K562 (cell line): Measurements from ENCODE around the gene SNAPC5. TPM values are rescaled to one million over a fixed set of nuclear protein-coding genes. Genes with fewer than 3 reads are reported as not detected.

Experiments
- ATAC-seq: fragments of 200-7000 bp; cut with Tn5 transposase; 3 replicates; pipeline ENCODE4 v1.9.1; 2020; ENCODE audit warnings: moderate library complexity
- BruUV-seq: library from RNA; stranded (reverse); fragments of 400-500 nt; replicated peaks from 2 replicates; lab custom pipeline; 2021; lab: Mats Ljungman, UMichigan
- CTCF ChIA-PET: fragments of 300-600 bp; formaldehyde crosslinking; extraction: SDS; loops from one replicate; lab custom pipeline; 2021; ENCODE audit warnings: low intra/inter-chr PET ratio; lab: Yijun Ruan, JAX
- POLR2A ChIA-PET: fragments of 300-600, 350-650 bp; sonication (Branson Sonifier 250); formaldehyde crosslinking; extraction: SDS; loops from one replicate; lab custom pipeline; 2021; ENCODE audit warnings: antibody characterized with exemption, inconsistent platforms; lab: Yijun Ruan, JAX
- DNase-seq, 4 experiments: peaks; one replicate each; pipeline versions ENCODE4 v3.0.0 to v3.0.0-alpha.2; 2011 to 2018; ENCODE audit warnings: low spot score in 3 of 4, mixed read lengths in 3 of 4; ENCODE audit errors: extremely low read depth in 1 of 4
- FAIRE-seq: peaks from 2 replicates; lab custom pipeline; 2011; peaks lifted over from hg19 to GRCh38; lab: Jason Lieb, UNC
- H2AFZ ChIP-seq: 2 replicates; pipeline ENCODE4 v1.6.0; 2011; ENCODE audit warnings: low read depth, low read length, control low read depth, inconsistent platforms
- H3K27ac ChIP-seq: fragments of 200-600 bp; 3 replicates; pipeline ENCODE4 v1.8.0; 2011; ENCODE audit warnings: low read depth, mild to moderate bottlenecking, control low read depth, inconsistent platforms, low read length, moderate library complexity, mixed read lengths; ENCODE audit errors: extremely low read depth
- H3K27me3 ChIP-seq, 2 experiments: fragments of 300-600 bp in 1 of 2; 2 replicates in 1 of 2; 3 replicates in 1 of 2; pipeline versions ENCODE4 v1.6.0 to v1.8.0; 2011; ENCODE audit warnings: inconsistent platforms in 2 of 2, low read length in 2 of 2, mild to moderate bottlenecking in 1 of 2, mixed read lengths in 1 of 2, moderate library complexity in 1 of 2; ENCODE audit not compliant: control insufficient read depth in 2 of 2, insufficient read depth in 2 of 2
- H3K36me3 ChIP-seq: fragments of 300-600 bp; 3 replicates; pipeline ENCODE4 v1.8.0; 2011; ENCODE audit warnings: mild to moderate bottlenecking, low read length, inconsistent platforms; ENCODE audit not compliant: control insufficient read depth, insufficient read depth
- H3K4me1 ChIP-seq, 2 experiments: fragments of 200-600 bp in 1 of 2; replicated peaks in 1 of 2; 2 replicates in 1 of 2; 3 replicates in 1 of 2; pipeline versions ENCODE4 v1.5.1 to v1.8.0; 2011; ENCODE audit warnings: inconsistent platforms in 2 of 2, low read length in 2 of 2, mild to moderate bottlenecking in 1 of 2, mixed read lengths in 1 of 2, moderate library complexity in 1 of 2; ENCODE audit not compliant: control insufficient read depth in 2 of 2, insufficient read depth in 2 of 2
- H3K4me2 ChIP-seq: 2 replicates; pipeline ENCODE4 v1.6.1; 2011; ENCODE audit warnings: low read length, control low read depth, inconsistent platforms, mixed read lengths; ENCODE audit not compliant: insufficient read depth
- H3K4me3 ChIP-seq: fragments of 200-600 bp; sonication (generic), shearing (Covaris generic); 2 replicates; pipeline ENCODE4 v1.5.1; 2016; ENCODE audit warnings: control low read depth, inconsistent platforms
- H3K79me2 ChIP-seq: fragments of 200-600 bp; 3 replicates; pipeline ENCODE4 v1.8.0; 2011; ENCODE audit warnings: low read length, inconsistent platforms; ENCODE audit not compliant: control insufficient read depth, insufficient read depth
- H3K9ac ChIP-seq, 2 experiments: 2 replicates each; pipeline versions ENCODE4 v1.6.0 to v1.6.1; 2011; ENCODE audit warnings: low read depth in 2 of 2, low read length in 2 of 2, control low read depth in 1 of 2, inconsistent platforms in 1 of 2, mild to moderate bottlenecking in 1 of 2, mixed read lengths in 1 of 2; ENCODE audit not compliant: insufficient read depth in 1 of 2
- H3K9me1 ChIP-seq: one replicate; pipeline ENCODE4 v1.6.0; 2011; ENCODE audit warnings: inconsistent platforms, mild to moderate bottlenecking, low read length, moderate library complexity; ENCODE audit not compliant: control insufficient read depth, insufficient read depth
- H3K9me3 ChIP-seq: replicated peaks from 2 replicates; pipeline ENCODE4 v1.5.1; 2011; ENCODE audit warnings: low read depth, low read length, inconsistent platforms; ENCODE audit not compliant: control insufficient read depth, insufficient read depth
- H4K20me1 ChIP-seq: replicated peaks from 2 replicates; pipeline ENCODE4 v1.6.1; 2011; ENCODE audit warnings: low read length, inconsistent platforms, mixed read lengths; ENCODE audit not compliant: control insufficient read depth, insufficient read depth
- ADNP ChIP-seq: fragments of 200-800 bp; sonication (Bioruptor generic); IDR thresholded peaks from 2 replicates; pipeline ENCODE4 v1.6.1; 2016; ENCODE audit warnings: missing genetic modification characterization, missing compliant biosample characterization
- ETV1 ChIP-seq: fragments of 450-650 bp; conservative IDR thresholded peaks from 2 replicates; pipeline ENCODE4 v1.6.1; 2016; ENCODE audit warnings: missing genetic modification characterization, control low read depth, low read depth, missing compliant biosample characterization
- FIP1L1 ChIP-seq: fragments of 200-400 bp; formaldehyde crosslinking; IDR thresholded peaks from 2 replicates; pipeline ENCODE4 v1.6.1; 2018; ENCODE audit warnings: mild to moderate bottlenecking, low read depth, low read length; ENCODE audit not compliant: poor library complexity, severe bottlenecking
- NCOA1 ChIP-seq: fragments of 450-650 bp; IDR thresholded peaks from 2 replicates; pipeline ENCODE4 v1.6.1; 2016; ENCODE audit warnings: low read depth
- SAFB2 ChIP-seq: fragments of 200-400 bp; formaldehyde crosslinking; IDR thresholded peaks from 2 replicates; pipeline ENCODE4 v1.6.1; 2018; ENCODE audit warnings: borderline replicate concordance, low read length, low read depth, moderate library complexity; ENCODE audit not compliant: severe bottlenecking
- SAP30 ChIP-seq: fragments of 200-600 bp; sonication (generic); IDR thresholded peaks from 2 replicates; pipeline ENCODE4 v1.6.1; 2012; ENCODE audit warnings: borderline replicate concordance, low read depth, mild to moderate bottlenecking, moderate library complexity, low read length, control low read depth, inconsistent platforms; ENCODE audit not compliant: insufficient read depth, poor library complexity, severe bottlenecking
- TEAD4 ChIP-seq, 2 experiments: sonication (generic) in 1 of 2; formaldehyde crosslinking in 1 of 2; IDR thresholded peaks; 2 replicates each; pipeline versions ENCODE4 v1.6.1 to v1.8.0; 2012 to 2022; ENCODE audit warnings: borderline replicate concordance in 1 of 2, inconsistent platforms in 1 of 2, low read length in 1 of 2, mild to moderate bottlenecking in 1 of 2, missing genetic modification reagents in 1 of 2
- UBTF ChIP-seq, 2 experiments: IDR thresholded peaks; 2 replicates each; pipeline ENCODE4 v1.6.1; 2012; ENCODE audit warnings: improper control_type of control experiment in 2 of 2, low read depth in 2 of 2, low read length in 2 of 2, borderline replicate concordance in 1 of 2
- ZFP36 ChIP-seq: fragments of 150-350 bp; IDR thresholded peaks from 2 replicates; pipeline ENCODE4 v1.6.1; 2018; ENCODE audit warnings: low read length, low read depth; ENCODE audit not compliant: partially characterized antibody
- ZNF184 ChIP-seq: sonication (generic); formaldehyde crosslinking; IDR thresholded peaks from 2 replicates; pipeline ENCODE4 v1.5.0; 2020; ENCODE audit warnings: missing genetic modification reagents
- ZSCAN29 ChIP-seq: fragments of 450-650 bp; IDR thresholded peaks from 2 replicates; pipeline ENCODE4 v1.6.1; 2017
- WGBS: fragments of 100-300 bp; shearing (Covaris generic); methylation state at CpG from one replicate; pipeline ENCODE4 v1.1.6; 2016; ENCODE audit warnings: low coverage, mixed read lengths; ENCODE audit not compliant: insufficient coverage; ENCODE audit errors: missing lambda C conversion rate; 5-methylcytosine and 5-hydroxymethylcytosine counted together
- in situ Hi-C: fragments of 300-500 bp; cut with MboI; formaldehyde crosslinking; loops from 4 replicates; pipeline ENCODE4 v1.15.0; 2018; ENCODE audit warnings: inconsistent platforms, mixed read lengths
- intact Hi-C: fragments of 100-400 bp; cut with micrococcal nuclease; formaldehyde crosslinking; loops from 2 replicates; pipeline ENCODE4 v1.14.2; 2022
- polyA plus RNA-seq, 8 experiments: library from polyadenylated mRNA; depleted of rRNA in 4 of 8; stranded (reverse) in 5 of 8; unstranded in 3 of 8; fragments of >200 nt; fragmentation: Nextera tagmentation in 2 of 8; fragmentation: Illumina TruSeq in 1 of 8; extraction: Ambion mirVana in 2 of 8; extraction: Trizol in 1 of 8; gene quantifications; 2 replicates each; pipeline versions ENCODE4 v1.2.1 to v1.2.3, GENCODE V29; 2011 to 2014; ENCODE audit warnings: inconsistent platforms in 1 of 8, missing spikeins in 1 of 8
- total RNA-seq, 7 experiments: library from RNA; depleted of rRNA in 6 of 7; stranded (reverse); fragments of >200 nt in 6 of 7; fragmentation: Illumina TruSeq in 2 of 7; extraction: Trizol in 2 of 7; gene quantifications; 2 replicates each; pipeline versions ENCODE4 v1.2.1 to v1.2.3, GENCODE V29; 2011 to 2021; ENCODE audit warnings: low replicate concordance in 1 of 7
- TF ChIP-seq, protein P1 (sequence below), 3 experiments: fragments of 200-800 bp in 1 of 3; fragments of 250-450 bp in 1 of 3; fragments of 450-650 bp in 1 of 3; sonication (Bioruptor Pico) in 1 of 3; sonication (Bioruptor generic) in 1 of 3; formaldehyde crosslinking in 1 of 3; IDR thresholded peaks; 2 replicates each; pipeline versions ENCODE4 v1.6.1 to v1.8.0; 2016 to 2022; ENCODE audit warnings: mild to moderate bottlenecking in 2 of 3, missing genetic modification characterization in 2 of 3, missing compliant biosample characterization in 1 of 3, moderate library complexity in 1 of 3

Gene SNAPC5
- total and polyA plus RNA-seq, 9 of the 15 experiments (the other 6 are each of a cell fraction or from before 2014, with no cell fraction given) = 52.8 to 155 (median 96.5) TPM

DNA sequence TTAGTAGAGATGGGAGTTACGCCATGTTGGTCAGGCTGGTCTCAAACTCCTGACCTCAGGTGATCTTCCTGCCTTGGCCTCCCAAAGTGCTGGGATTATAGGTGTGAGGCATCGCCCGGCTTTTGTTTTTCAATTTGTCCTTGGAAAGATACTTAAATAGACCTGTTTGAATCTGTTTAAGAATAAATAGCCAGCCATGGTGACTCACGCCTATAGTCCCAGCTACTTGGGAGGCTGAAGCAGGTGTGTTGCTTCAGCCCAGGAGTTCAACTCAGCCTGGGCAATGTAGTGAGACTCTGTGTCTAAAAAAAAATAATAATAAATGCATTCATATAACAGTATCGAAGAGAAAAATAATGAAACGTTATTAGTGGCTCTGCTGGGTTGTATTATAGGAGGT lies 17.3 kb downstream of the SNAPC5 start:
- H3K4me3 ChIP-seq = no peak overlapping the region
- intact Hi-C loops = no loop called here
- TF ChIP-seq ZSCAN29 (no peak), FIP1L1 (no peak), ETV1 (tag) (no peak), SAP30 (no peak), ADNP (no peak), ZNF184 (no peak), NCOA1 (no peak), ZFP36 (no peak), SAFB2 (no peak), TEAD4 (IDR thresholded peaks at IDR 0.05; ENCODE audit: low read length) (no peak), TEAD4 (CRISPR knock-in tag; IDR thresholded peaks at IDR 0.05; ENCODE audit: borderline replicate concordance) (no peak), UBTF (IDR thresholded peaks at IDR 0.05; ENCODE audit: borderline replicate concordance in 1 of 2, low read depth in 2 of 2, low read length in 2 of 2) (no peak)
- TF ChIP-seq, protein P1, sequence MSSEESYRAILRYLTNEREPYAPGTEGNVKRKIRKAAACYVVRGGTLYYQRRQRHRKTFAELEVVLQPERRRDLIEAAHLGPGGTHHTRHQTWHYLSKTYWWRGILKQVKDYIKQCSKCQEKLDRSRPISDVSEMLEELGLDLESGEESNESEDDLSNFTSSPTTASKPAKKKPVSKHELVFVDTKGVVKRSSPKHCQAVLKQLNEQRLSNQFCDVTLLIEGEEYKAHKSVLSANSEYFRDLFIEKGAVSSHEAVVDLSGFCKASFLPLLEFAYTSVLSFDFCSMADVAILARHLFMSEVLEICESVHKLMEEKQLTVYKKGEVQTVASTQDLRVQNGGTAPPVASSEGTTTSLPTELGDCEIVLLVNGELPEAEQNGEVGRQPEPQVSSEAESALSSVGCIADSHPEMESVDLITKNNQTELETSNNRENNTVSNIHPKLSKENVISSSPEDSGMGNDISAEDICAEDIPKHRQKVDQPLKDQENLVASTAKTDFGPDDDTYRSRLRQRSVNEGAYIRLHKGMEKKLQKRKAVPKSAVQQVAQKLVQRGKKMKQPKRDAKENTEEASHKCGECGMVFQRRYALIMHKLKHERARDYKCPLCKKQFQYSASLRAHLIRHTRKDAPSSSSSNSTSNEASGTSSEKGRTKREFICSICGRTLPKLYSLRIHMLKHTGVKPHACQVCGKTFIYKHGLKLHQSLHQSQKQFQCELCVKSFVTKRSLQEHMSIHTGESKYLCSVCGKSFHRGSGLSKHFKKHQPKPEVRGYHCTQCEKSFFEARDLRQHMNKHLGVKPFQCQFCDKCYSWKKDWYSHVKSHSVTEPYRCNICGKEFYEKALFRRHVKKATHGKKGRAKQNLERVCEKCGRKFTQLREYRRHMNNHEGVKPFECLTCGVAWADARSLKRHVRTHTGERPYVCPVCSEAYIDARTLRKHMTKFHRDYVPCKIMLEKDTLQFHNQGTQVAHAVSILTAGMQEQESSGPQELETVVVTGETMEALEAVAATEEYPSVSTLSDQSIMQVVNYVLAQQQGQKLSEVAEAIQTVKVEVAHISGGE (CRISPR knock-in tag; IDR thresholded peaks at IDR 0.05) = no peak

More for the DNA sequence above, 17.3 kb downstream of the SNAPC5 start:
- peaks cover 3% of the 10 kb centered on the region for H3K9me1 ChIP-seq
- ATAC-seq (no peak), DNase-seq (no peak), FAIRE-seq (no peak)
- no peaks in the 10 kb centered on the region for H3K79me2 ChIP-seq
- 82% methylated on average over 6 of the region's 6 CpGs for WGBS
- in situ Hi-C loops = loop anchor here (5.0 kb wide), 1 partner anchor 93 kb away; the partner anchor contains the start of gene MAP2K1
- peaks cover 32% of the 10 kb centered on the region for H3K36me3 ChIP-seq
- no peak overlapping the region for H3K9ac ChIP-seq
- H3K9me3 ChIP-seq = no peaks in the 10 kb centered on the region
- no peak overlapping the region for H2AFZ ChIP-seq
- no peaks in the 10 kb centered on the region; the same call in 1 of the 2 replicates for H4K20me1 ChIP-seq
- ChIA-PET CTCF (no interaction called here), POLR2A (no interaction called here)
- H3K27ac ChIP-seq = peak overlapping the region; percentile 56; the same call in 1 of the 3 replicates
- no peak overlapping the region for H3K4me2 ChIP-seq
- peaks cover 9 to 13% of the 10 kb centered on the region in 2 experiments; a peak in 3 of 5 replicates for H3K4me1 ChIP-seq
- BruUV-seq = no TSS peak
- no peaks in the 10 kb centered on the region for H3K27me3 ChIP-seq
